KMS-11 (cell line): Measurements from ENCODE around the gene PCGF5.

Experiments
- H2AFZ ChIP-seq: fragments of 200-600 bp; sonication (generic); 2 replicates; pipeline ENCODE4 v1.6.1; 2016; ENCODE audit warnings: antibody characterized with exemption, mixed run types, low read depth
- H3K27ac ChIP-seq: fragments of 200-600 bp; sonication (generic); 2 replicates; pipeline ENCODE4 v1.6.1; 2016; ENCODE audit warnings: mild to moderate bottlenecking, mixed run types
- H3K27me3 ChIP-seq: fragments of 200-600 bp; sonication (generic); 2 replicates; pipeline ENCODE4 v1.6.1; 2017; ENCODE audit warnings: mild to moderate bottlenecking, low read depth, mixed run types, moderate library complexity; ENCODE audit not compliant: insufficient read depth
- H3K36me3 ChIP-seq: fragments of 200-600 bp; sonication (generic); 2 replicates; pipeline ENCODE4 v1.6.1; 2017; ENCODE audit warnings: mild to moderate bottlenecking, mixed run types; ENCODE audit not compliant: insufficient read depth
- H3K4me1 ChIP-seq: fragments of 200-600 bp; sonication (generic); 2 replicates; pipeline ENCODE4 v1.6.1; 2016; ENCODE audit warnings: mild to moderate bottlenecking, low read depth, mixed run types; ENCODE audit not compliant: poor library complexity, severe bottlenecking
- H3K4me2 ChIP-seq: fragments of 200-600 bp; sonication (generic); 2 replicates; pipeline ENCODE4 v1.7.0; 2016; ENCODE audit warnings: mild to moderate bottlenecking, mixed run types
- H3K4me3 ChIP-seq: fragments of 200-600 bp; sonication (generic); IDR thresholded peaks from 2 replicates; pipeline ENCODE4 v1.6.1; 2017; ENCODE audit warnings: low read depth, low read length, mixed read lengths; ENCODE audit not compliant: insufficient read depth
- H3K79me2 ChIP-seq: fragments of 200-600 bp; sonication (generic); 2 replicates; pipeline ENCODE4 v1.6.1; 2016; ENCODE audit warnings: low read depth, mixed run types; ENCODE audit not compliant: insufficient read depth
- H3K9ac ChIP-seq: fragments of 200-600 bp; sonication (generic); 2 replicates; pipeline ENCODE4 v1.6.1; 2016; ENCODE audit warnings: mild to moderate bottlenecking, mixed run types
- H4K20me1 ChIP-seq: fragments of 200-600 bp; sonication (generic); 2 replicates; pipeline ENCODE4 v1.6.1; 2016; ENCODE audit warnings: mild to moderate bottlenecking, mixed run types; ENCODE audit not compliant: insufficient read depth
- TF ChIP-seq, protein P1 (sequence below): fragments of 200-600 bp; sonication (generic); conservative IDR thresholded peaks from 2 replicates; pipeline ENCODE4 v1.6.1; 2017; ENCODE audit warnings: low read depth, mild to moderate bottlenecking, antibody characterized with exemption, low read length, moderate library complexity, mixed read lengths

PCGF5 gene

DNA sequence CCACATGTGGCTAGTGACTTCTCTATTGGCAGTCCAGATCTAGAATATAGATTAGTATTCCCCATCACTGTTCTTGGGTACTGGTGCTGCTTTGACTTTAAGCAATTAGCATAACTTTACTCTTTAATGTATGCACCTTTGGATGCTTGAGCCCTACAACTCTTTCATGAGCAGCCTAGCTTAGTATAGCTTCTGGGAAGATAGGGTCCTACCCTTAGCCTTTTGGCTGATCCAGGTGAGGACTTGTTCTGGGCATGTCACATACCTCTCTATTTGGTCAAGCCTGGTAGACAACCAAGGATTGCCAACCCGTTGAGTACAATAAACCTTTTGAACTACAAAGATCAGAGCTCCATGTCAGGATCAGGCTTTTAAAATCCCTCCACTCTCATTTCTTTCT, 17.7 kb downstream of the PCGF5 start:
- H3K4me1 ChIP-seq: peaks cover 19% of the 10 kb centered on the region
- H3K27ac ChIP-seq: no peak overlapping the region
- H3K9ac ChIP-seq: no peak overlapping the region
- no peaks in the 10 kb centered on the region for H4K20me1 ChIP-seq
- no peak overlapping the region for H3K4me2 ChIP-seq
- TF ChIP-seq, protein P1, sequence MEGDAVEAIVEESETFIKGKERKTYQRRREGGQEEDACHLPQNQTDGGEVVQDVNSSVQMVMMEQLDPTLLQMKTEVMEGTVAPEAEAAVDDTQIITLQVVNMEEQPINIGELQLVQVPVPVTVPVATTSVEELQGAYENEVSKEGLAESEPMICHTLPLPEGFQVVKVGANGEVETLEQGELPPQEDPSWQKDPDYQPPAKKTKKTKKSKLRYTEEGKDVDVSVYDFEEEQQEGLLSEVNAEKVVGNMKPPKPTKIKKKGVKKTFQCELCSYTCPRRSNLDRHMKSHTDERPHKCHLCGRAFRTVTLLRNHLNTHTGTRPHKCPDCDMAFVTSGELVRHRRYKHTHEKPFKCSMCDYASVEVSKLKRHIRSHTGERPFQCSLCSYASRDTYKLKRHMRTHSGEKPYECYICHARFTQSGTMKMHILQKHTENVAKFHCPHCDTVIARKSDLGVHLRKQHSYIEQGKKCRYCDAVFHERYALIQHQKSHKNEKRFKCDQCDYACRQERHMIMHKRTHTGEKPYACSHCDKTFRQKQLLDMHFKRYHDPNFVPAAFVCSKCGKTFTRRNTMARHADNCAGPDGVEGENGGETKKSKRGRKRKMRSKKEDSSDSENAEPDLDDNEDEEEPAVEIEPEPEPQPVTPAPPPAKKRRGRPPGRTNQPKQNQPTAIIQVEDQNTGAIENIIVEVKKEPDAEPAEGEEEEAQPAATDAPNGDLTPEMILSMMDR: no peak
- H3K36me3 ChIP-seq: no peaks in the 10 kb centered on the region; the same call in 1 of the 2 replicates
- no peak overlapping the region for H3K4me3 ChIP-seq
- H2AFZ ChIP-seq: no peak overlapping the region
- H3K27me3 ChIP-seq: no peaks in the 10 kb centered on the region
- no peaks in the 10 kb centered on the region for H3K79me2 ChIP-seq

DNA sequence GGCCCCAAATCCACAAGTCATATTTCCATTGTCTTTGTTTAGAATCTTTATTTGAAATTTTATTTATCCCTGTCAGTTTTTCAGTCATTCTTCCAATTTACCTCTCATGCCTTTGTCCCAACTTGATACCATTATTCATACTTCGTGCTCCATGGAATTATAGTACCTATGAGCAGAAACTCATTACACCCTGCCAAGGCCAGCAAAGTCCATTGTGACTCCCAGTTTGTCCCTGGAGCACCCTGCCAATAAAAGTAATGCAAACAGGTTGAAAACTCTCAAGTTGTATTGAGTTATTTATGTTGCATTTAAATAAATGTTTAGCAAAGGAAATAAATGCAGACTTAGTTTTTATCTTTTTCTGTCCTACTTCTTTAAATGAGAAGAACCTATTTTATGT, 19.3 kb downstream of the PCGF5 start:
- H4K20me1 ChIP-seq: no peaks in the 10 kb centered on the region
- no peak overlapping the region for H3K9ac ChIP-seq
- H3K4me3 ChIP-seq: no peak overlapping the region
- no peaks in the 10 kb centered on the region; the same call in 1 of the 2 replicates for H3K36me3 ChIP-seq
- H3K27me3 ChIP-seq: no peaks in the 10 kb centered on the region
- H2AFZ ChIP-seq: no peak overlapping the region
- no peaks in the 10 kb centered on the region for H3K79me2 ChIP-seq
- TF ChIP-seq, protein P1: no peak
- no peak overlapping the region for H3K4me2 ChIP-seq
- H3K27ac ChIP-seq: no peak overlapping the region
- H3K4me1 ChIP-seq: peaks cover 19% of the 10 kb centered on the region

GRCh38 chr10:91242940-91243339, 22.5 kb downstream of the PCGF5 start:
- H3K4me2 ChIP-seq: no peak overlapping the region
- no peaks in the 10 kb centered on the region for H4K20me1 ChIP-seq
- no peaks in the 10 kb centered on the region; the same call in 1 of the 2 replicates for H3K36me3 ChIP-seq
- H3K4me1 ChIP-seq: peaks cover 19% of the 10 kb centered on the region
- no peaks in the 10 kb centered on the region for H3K79me2 ChIP-seq
- H3K4me3 ChIP-seq: no peak overlapping the region
- H2AFZ ChIP-seq: no peak overlapping the region
- no peak overlapping the region for H3K9ac ChIP-seq
- no peak overlapping the region for H3K27ac ChIP-seq
- TF ChIP-seq, protein P1: no peak
- no peaks in the 10 kb centered on the region for H3K27me3 ChIP-seq

DNA sequence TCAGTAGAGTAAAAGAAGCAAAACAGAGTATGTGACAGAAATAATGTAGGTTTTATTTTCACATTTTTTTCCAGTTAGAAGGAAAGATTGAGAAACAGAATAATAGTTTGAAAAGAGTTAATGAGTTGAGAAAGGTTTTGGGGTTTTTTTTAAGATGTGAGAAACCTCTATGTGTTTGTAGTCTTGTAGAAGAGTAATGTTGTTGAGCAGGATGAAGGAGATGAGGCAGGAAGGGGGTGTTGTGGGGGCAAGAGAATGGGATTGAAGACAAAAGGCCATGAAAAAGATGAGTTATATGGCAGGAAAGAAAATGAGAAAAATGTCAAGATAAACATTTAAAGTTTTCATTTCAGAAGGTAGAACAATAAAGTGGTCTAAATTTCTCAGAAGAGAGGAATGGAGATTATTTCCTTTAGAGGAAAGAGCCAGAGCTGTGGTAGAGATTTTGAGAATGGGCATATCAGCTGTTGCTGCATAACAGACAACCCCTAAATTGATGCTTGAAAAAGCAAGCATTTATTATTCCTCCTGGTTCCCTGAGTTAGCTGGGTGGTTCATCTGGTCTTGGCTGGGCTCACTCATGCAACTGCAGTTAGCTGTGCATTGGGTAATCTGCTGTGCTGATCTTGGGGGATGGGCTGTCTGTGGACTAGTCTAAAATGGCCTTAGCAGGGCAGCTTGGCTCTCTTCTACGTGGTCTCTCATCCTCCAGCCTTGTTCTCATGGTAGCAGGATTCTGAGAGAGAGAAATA, 27.1 kb downstream of the PCGF5 start:
- H3K4me3 ChIP-seq: no peak overlapping the region
- H2AFZ ChIP-seq: no peak overlapping the region
- H3K4me1 ChIP-seq: peaks cover 22% of the 10 kb centered on the region
- no peaks in the 10 kb centered on the region for H3K79me2 ChIP-seq
- H3K4me2 ChIP-seq: no peak overlapping the region
- H4K20me1 ChIP-seq: no peaks in the 10 kb centered on the region
- H3K27me3 ChIP-seq: no peaks in the 10 kb centered on the region
- H3K27ac ChIP-seq: no peak overlapping the region
- no peaks in the 10 kb centered on the region for H3K36me3 ChIP-seq
- H3K9ac ChIP-seq: no peak overlapping the region
- TF ChIP-seq, protein P1: no peak
